A204.1 (cell line): ENCODE measurements around the gene XXYLT1.

Experiments used
- FAIRE-seq: peaks from 2 replicates; lab custom pipeline; 2012; peaks lifted over from hg19 to GRCh38; lab: Jason Lieb, UNC

The XXYLT1 gene

GRCh38 chr3:195023989-195024388 is 247.0 kb downstream of the XXYLT1 start:
- no peak for FAIRE-seq

- FAIRE-seq = peak; percentile 29
These were observed 247.4 kb downstream of the XXYLT1 start for GRCh38 chr3:195023576-195023975.

GRCh38 chr3:195021692-195022091 is 249.3 kb downstream of the XXYLT1 start:
- no peak for FAIRE-seq

- no peak for FAIRE-seq
These were observed 250.0 kb downstream of the XXYLT1 start for GRCh38 chr3:195020921-195021320.

- no peak for FAIRE-seq
These were observed 250.8 kb downstream of the XXYLT1 start for GRCh38 chr3:195020185-195020584.

GRCh38 chr3:195019335-195019734 is 251.6 kb downstream of the XXYLT1 start:
- FAIRE-seq = no peak
